Measurements from ENCODE around the gene STK36. TPM values are rescaled to one million over a fixed set of nuclear protein-coding genes. Genes with fewer than 3 reads are reported as not detected.

Gene STK36
- total and polyA plus RNA-seq, 10 of the 15 experiments (the other 5 are each of a cell fraction or from before 2014, with no cell fraction given), result 4.0 to 22.8 (median 16.7) TPM

GRCh38 chr2:218708086-218708485, 36.2 kb downstream of the STK36 start (continued):
- no peak for TF ChIP-seq MAX (IDR thresholded peaks at IDR 0.05; ENCODE audit: low read depth, low read length)
- TF ChIP-seq TCF12 (IDR thresholded peaks at IDR 0.05; ENCODE audit: low read depth, low read length), result 0 out of 2 replicates have a peak, but pooled peaks have one; percentile 60
- TF ChIP-seq SMAD1 (IDR thresholded peaks at IDR 0.05; ENCODE audit: low read depth, partially characterized antibody), result no peak
- TF ChIP-seq CREM (IDR thresholded peaks at IDR 0.05; ENCODE audit: low read depth), result peak; percentile 51; the same call in 1 of the 2 replicates
- no peak for TF ChIP-seq SKIL (IDR thresholded peaks at IDR 0.05; ENCODE audit: low read depth, poor library complexity, severe bottlenecking)
- TF ChIP-seq YY1 (IDR thresholded peaks at IDR 0.05; ENCODE audit: low read depth, low read length), result no peak
- TF ChIP-seq HDAC6 (IDR thresholded peaks at IDR 0.05; ENCODE audit: unreplicated experiment), result no peak
- TF ChIP-seq RBBP5 (conservative IDR thresholded peaks at IDR 0.05), result no peak
- no peak for TF ChIP-seq ZNF384 (IDR thresholded peaks at IDR 0.05; ENCODE audit: borderline replicate concordance, low read depth, low read length)
- peak; percentile 82; the same call in 1 of the 2 replicates for TF ChIP-seq IRF4 (IDR thresholded peaks at IDR 0.05; ENCODE audit: low read depth, low read length)
- TF ChIP-seq E2F4 (IDR thresholded peaks at IDR 0.05; ENCODE audit: low read depth, low read length), result no peak
- TF ChIP-seq PBX3 (IDR thresholded peaks at IDR 0.05; ENCODE audit: insufficient replicate concordance, low read depth, low read length), result no peak
- no peak for TF ChIP-seq CEBPB (IDR thresholded peaks at IDR 0.05; ENCODE audit: borderline replicate concordance in 1 of 2, low read depth in 2 of 2, low read length in 2 of 2)
- TF ChIP-seq FOS (IDR thresholded peaks at IDR 0.05; ENCODE audit: borderline replicate concordance, extremely low read depth, insufficient read length), result no peak
- no peak for TF ChIP-seq CHD4 (IDR thresholded peaks at IDR 0.05)
- TF ChIP-seq NFXL1 (IDR thresholded peaks at IDR 0.05; ENCODE audit: borderline replicate concordance), result no peak
- TF ChIP-seq ZNF592 (IDR thresholded peaks at IDR 0.05), result no peak
- no peak for TF ChIP-seq TAF1 (IDR thresholded peaks at IDR 0.05; ENCODE audit: borderline replicate concordance, low read depth, low read length)
- peak in 1 of 2 experiments; percentile 93; a peak in 2 of 4 replicates for TF ChIP-seq ETV6 (conservative IDR thresholded peaks at IDR 0.05 in 1 of 2, IDR thresholded peaks at IDR 0.05 in 1 of 2; ENCODE audit: borderline replicate concordance in 1 of 2, low read depth in 1 of 2)
- TF ChIP-seq JUNB (IDR thresholded peaks at IDR 0.05), result peak; percentile 92
- no peak for TF ChIP-seq SIX5 (IDR thresholded peaks at IDR 0.05; ENCODE audit: low read depth, low read length, severe bottlenecking)
